PC-3 (cell line): ENCODE data around the gene RPS16.

Source experiments
- CTCF ChIP-seq: fragments of 300-600 bp; sonication (generic); conservative IDR thresholded peaks from 2 replicates; pipeline ENCODE4 v1.5.1; 2017; ENCODE audit warnings: antibody characterized with exemption, low read depth, mild to moderate bottlenecking, low read length
- EZH2 ChIP-seq: fragments of 300-600 bp; sonication (generic); IDR thresholded peaks from one replicate; pipeline ENCODE4 v1.6.1; 2017; ENCODE audit warnings: antibody characterized with exemption, mild to moderate bottlenecking, low read length; ENCODE audit not compliant: unreplicated experiment
- EZH2phosphoT487 ChIP-seq: fragments of 300-600 bp; sonication (generic); IDR thresholded peaks from 2 replicates; pipeline ENCODE4 v1.6.1; 2018; ENCODE audit warnings: mild to moderate bottlenecking, antibody characterized with exemption, low read length, borderline replicate concordance

GRCh38 chr19:39481229-39481545 lies 45.4 kb upstream of the RPS16 start:
- TF ChIP-seq CTCF, result no peak
- no peak for TF ChIP-seq EZH2phosphoT487
- TF ChIP-seq EZH2, result no peak
